ENCODE measurements around the gene TMEM114. TPM values are rescaled to one million over a fixed set of nuclear protein-coding genes. Genes with fewer than 3 reads are reported as not detected.

TMEM114 gene
- total RNA-seq: not detected in 2 replicates

GRCh38 chr16:8589900-8590688 lies at the start of gene TMEM114:
Gene TMEM114, minus strand, starts transcription at chr16:8590511. Its CDS starts 673 bp downstream, at chr16:8589838.

GRCh38 chr16:8621572-8622314 lies 31.4 kb upstream of the TMEM114 start, which contains the start of gene METTL22:
Gene METTL22, plus strand, starts transcription at chr16:8621698. Its CDS starts 3,968 bp downstream, at chr16:8625666.

Other genes starting within 250 kb of the TMEM114 start
- gene METTL22, start 31.2 kb upstream of the TMEM114 start, total RNA-seq: 21.2 and 26.9 TPM in 2 replicates
- gene ABAT, start 84.1 kb upstream of the TMEM114 start, total RNA-seq: 2.8 and 3.2 TPM in 2 replicates
- gene TMEM186, start 207.1 kb upstream of the TMEM114 start, total RNA-seq: 2.7 and 5.2 TPM in 2 replicates
- gene PMM2, start 207.3 kb upstream of the TMEM114 start, total RNA-seq: 49.8 and 56.7 TPM in 2 replicates